UCSD-AML1 (cell line): ENCODE results near the gene ARL6IP5.
A peak's percentile ranks its signal among the peaks of the same experiment; 100 is the strongest.

Experiments
- DNase-seq: peaks from one replicate; lab custom pipeline; 2025; ENCODE audit not compliant: unreplicated experiment; lab: John Stamatoyannopoulos, UW

Gene ARL6IP5

GRCh38 chr3:69084326-69085167, at the start of gene ARL6IP5:
TSS of gene ARL6IP5 (plus strand) at chr3:69084937. CDS start at chr3:69085048, 111 bp downstream.
- peak; percentile 90 for DNase-seq

DNA sequence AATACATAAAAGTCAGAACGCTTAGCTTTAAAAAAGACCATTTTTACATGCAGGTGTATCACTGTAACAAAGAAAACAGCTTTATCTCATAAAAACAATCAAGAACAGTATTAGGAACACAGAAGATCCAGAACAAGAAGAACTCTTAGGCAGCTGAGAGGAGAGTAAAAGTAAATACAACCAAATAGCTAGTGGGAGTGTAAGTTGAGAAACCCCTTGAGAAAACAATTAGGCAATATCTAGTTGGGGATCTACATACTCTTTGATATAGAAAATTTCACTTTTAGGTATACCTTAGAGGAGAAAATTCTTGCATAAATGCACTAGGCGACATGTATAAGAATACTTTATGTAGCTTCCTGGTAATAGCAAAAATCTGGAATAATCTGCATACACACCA, 40.1 kb upstream of the ARL6IP5 start:
- no peak for DNase-seq

GRCh38 chr3:69048990-69049389, 35.7 kb upstream of the ARL6IP5 start:
- DNase-seq = no peak

- no peak for DNase-seq
Measured at GRCh38 chr3:69051756-69052471, 32.8 kb upstream of the ARL6IP5 start, which contains the start of gene TMF1. TSS of gene TMF1 (minus strand) at chr3:69052333. CDS start at chr3:69052086, 247 bp downstream.

DNA sequence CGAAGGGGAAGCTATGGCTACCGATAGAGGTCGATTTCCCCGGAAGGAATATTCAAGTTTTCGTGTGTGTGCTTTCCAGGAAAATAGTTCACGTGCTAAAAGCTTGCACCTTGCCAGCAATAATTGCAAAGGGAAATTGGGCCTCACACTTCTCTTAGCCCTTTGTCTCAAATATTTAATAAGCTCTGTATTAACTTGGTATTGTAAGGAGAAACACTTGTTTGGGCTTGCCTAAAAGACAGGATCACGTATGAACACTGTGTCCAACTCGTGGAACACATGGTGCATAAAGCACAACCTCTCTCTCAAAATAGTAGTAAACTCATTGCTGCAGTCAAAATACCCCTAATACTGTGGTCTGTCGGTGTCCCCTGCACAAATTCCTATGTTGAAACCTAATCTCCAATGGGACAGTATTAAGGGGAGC, 32.3 kb upstream of the ARL6IP5 start:
- DNase-seq = no peak

DNA sequence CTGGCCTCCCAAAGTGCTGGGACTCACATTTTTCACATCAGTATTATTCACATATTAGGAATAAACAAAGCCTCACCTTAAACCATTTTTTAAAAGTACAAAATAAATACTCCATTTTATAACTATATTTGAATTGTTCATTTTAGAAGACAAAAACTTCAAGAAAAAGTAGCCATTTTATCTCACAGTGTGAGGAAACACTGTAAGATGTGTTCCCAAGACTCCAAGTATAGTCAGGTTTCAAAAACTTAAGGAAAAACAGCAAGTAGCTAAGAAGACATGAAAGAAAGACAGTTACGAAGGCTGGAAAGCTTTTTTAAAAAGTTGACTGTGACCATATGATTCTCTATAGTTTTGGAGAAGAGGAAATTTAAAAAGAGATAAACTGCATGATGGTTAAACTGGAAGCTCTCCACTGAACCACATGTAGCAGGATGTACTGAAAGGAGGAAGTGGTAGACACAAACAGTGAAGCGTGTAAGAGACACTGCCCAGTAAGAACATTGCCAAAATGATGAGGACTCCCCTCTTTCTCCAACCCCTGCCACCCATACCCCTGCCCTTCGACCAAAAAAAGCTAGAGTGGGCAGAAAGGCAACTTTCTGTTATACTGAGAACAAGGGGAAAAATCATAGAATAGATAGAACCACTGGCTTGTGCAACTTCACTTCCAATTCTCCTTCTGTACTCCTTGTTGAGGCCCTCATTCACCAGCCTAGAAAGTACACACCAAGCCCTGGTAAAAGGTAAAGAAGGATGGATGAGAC, 26.4 kb upstream of the ARL6IP5 start:
- DNase-seq = peak; percentile 19

- DNase-seq = no peak
Measured at GRCh38 chr3:69058947-69059224, 25.9 kb upstream of the ARL6IP5 start.

GRCh38 chr3:69059688-69060087, 25.0 kb upstream of the ARL6IP5 start:
- DNase-seq = no peak

DNA sequence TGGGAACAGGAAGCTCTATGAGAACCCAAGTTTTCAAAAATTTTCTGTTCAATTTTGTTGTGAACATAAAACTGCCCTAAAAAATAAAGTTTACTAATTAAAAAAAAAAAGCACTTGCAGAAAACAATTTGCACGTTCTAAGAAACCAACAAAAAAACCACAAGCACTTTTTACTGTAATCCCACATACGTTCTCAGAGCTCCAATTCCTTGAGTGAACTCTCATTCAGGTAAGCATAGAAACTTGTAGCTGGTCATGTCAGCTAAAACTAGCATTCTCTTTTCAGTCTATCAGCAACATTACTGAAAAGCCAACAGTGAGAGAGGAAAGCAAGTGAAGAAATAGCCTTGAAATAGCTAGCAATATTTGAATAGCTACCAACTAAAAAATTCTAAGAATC, 21.1 kb upstream of the ARL6IP5 start:
- no peak for DNase-seq

GRCh38 chr3:69065318-69065964, 19.3 kb upstream of the ARL6IP5 start:
- DNase-seq = no peak

GRCh38 chr3:69066121-69066520, 18.6 kb upstream of the ARL6IP5 start:
- DNase-seq = no peak

- DNase-seq = no peak
Measured at GRCh38 chr3:69072928-69073327, 11.8 kb upstream of the ARL6IP5 start.

DNA sequence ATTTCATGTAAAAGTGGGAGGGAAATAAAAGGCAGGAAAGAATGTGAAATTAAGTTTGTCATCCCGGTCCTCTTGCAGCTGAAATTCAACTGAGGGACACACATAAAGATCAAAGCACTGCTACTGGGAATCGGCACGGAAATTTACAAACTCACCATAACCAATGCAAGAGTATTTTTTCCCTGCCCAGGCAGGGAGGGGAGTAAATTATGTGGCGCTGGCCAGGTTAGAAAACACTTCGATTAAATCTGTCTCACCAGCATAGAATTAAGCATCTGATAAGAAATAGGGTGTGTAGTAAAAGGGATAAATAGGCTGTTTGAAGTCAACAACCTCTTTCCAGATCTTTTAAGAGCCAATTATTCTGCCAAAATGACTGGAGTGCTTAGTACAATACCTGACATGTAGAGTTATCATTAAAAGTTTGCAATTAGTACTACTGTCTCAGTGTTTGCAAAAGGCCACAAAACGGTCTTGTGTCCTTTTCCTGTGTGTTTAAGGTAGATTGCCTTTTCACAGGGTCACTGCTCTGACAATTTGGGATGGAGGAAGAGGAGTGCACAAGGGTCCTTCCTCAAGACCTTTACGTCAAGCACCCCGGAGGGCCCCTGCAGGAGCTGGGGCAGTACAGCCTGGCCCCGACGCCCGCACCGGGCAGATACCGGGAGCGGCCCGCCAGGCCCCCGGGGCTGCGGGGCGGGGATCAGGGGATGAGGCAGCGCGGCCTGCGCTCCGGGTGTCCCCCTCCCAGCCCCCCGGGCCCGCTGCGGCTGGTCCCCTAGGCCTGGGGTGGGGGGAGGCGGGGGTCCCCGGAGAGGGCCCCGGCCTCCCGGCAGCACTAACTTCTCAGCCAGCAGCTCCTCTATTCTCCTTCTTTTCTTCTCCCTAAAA, 5.2 kb upstream of the ARL6IP5 start:
- no peak for DNase-seq

DNA sequence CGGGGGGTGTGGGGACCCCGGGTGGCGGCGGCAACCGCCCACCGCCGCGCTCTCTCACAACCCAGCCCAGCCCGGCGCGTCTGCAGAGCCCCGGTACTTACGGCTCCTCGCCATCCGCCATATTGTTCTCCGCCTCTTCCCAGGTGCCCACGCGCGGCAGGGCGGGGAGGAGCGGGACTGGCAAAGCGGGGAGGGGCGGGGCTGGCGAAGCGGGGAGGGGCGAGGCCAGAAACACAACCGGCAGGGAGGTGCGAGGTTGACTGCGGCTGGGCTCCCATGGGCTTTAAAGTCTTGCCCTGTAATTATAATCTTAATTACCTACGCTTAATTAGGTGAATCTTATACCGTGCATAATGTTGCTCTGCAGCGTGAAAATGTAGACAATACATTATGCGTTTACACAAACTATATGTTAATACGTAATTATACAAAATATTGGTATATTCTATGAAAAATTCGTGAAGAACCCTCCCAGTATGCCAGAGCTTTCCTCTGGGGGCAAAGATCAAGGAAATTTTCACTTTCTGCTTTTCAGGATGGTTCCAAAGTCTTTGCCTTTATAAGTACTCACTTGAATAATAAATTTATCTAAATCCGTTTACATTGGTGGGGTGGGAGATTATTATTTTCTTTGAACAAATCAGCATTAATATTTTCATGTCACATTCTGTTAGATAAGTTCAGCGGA, 4.4 kb upstream of the ARL6IP5 start, which contains the start of gene UBA3:
UBA3 (minus strand) TSS at position 133 of the 688 bp plus-strand sequence; CDS start at position 121, 12 bp downstream.
- DNase-seq = peak; percentile 89

DNA sequence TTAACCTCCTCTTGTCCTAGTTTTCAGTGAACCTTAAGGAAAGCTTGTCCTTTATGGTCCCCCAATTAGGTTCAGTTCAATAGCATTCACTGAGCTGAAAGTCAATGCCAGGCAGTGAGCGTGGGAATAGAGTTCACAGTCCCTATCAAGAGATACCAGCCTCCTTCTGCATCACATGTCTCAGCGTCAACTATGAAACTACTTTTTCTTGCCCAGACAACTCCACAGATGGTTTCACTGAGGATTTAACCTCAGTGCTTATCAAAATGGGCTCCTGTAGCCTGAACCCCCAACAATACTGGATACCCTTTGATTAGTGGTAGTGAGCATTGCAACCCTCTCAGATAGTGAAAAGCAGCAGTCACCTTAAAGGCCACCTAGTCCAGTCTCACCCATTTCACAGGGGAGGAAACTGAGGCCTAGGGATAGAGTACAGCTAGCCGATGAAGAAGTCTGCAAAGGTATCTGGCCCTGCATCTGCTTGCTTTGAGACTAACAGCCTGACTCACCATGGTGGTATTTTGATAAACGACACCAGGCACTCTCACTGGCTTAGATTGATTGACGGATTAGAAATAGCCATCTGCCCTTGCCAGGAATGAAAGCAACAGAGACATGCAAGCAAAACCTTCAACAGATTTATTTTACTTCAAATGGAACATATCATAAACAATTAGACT, 3.0 kb upstream of the ARL6IP5 start:
- no peak for DNase-seq

- DNase-seq = no peak
Measured at GRCh38 chr3:69082361-69082760, 2.4 kb upstream of the ARL6IP5 start.

DNA sequence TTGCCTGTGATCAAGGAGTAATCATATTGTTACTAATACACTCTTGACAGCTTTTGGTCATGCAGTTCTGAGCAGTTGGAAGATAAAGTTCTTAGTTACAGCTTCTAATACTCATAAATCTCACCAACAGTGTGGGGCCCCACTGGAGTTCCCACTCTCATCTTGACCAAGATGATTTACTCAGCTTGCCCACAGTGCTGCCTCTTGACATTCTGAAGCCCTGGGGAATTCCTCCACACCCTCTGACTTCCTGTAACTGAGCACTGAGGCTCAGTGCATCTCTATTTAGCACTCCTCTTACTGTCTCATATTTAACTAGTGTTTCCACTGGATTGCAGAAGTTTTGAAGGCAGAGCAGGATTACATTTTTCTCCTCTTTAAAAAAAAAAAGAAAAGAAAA, 1.9 kb upstream of the ARL6IP5 start:
- peak; percentile 39 for DNase-seq

DNA sequence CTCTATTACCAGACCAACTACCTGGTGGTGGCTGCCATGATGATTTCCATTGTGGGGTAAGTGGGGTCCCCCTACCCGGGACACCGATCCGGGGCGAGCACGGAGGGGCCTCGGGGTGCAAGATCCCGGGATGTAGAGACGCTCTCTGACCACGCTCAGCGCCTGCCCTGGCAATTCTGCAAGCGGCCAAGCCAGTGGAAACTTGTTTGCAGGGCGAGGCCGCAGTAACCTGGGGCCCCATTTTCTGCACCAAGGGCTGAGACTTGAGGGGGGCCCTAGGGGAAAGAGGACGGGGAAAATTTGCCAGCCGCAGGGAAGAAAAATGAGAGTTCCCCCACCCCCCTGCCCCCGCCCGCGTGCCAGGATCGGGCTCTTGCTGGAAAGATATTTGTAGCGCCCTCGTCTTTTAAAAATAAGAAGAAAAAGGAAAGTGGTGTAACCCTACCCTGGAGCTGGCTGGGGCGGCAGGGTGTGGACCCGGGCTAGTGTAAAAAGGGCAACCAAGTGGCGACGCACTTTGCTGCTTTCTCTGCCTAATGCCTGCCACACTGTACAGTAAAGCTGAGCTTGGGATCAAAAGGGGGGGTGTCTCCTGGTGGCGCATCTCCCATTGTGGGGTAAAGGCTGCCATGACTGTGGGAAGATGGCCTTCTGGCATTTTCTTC, 563 bp downstream of the ARL6IP5 start:
- peak; percentile 42 for DNase-seq
